ENCODE results near the gene TPSD1. TPM values are rescaled to one million over a fixed set of nuclear protein-coding genes. Genes with fewer than 3 reads are reported as not detected.
"Not testable (repeated sequence)": the region's sequence is repeated elsewhere in the genome, so short reads cannot be mapped to it uniquely, and the experiment has no call there.

TPSD1 gene
- not detected in 2 replicates for total RNA-seq

DNA sequence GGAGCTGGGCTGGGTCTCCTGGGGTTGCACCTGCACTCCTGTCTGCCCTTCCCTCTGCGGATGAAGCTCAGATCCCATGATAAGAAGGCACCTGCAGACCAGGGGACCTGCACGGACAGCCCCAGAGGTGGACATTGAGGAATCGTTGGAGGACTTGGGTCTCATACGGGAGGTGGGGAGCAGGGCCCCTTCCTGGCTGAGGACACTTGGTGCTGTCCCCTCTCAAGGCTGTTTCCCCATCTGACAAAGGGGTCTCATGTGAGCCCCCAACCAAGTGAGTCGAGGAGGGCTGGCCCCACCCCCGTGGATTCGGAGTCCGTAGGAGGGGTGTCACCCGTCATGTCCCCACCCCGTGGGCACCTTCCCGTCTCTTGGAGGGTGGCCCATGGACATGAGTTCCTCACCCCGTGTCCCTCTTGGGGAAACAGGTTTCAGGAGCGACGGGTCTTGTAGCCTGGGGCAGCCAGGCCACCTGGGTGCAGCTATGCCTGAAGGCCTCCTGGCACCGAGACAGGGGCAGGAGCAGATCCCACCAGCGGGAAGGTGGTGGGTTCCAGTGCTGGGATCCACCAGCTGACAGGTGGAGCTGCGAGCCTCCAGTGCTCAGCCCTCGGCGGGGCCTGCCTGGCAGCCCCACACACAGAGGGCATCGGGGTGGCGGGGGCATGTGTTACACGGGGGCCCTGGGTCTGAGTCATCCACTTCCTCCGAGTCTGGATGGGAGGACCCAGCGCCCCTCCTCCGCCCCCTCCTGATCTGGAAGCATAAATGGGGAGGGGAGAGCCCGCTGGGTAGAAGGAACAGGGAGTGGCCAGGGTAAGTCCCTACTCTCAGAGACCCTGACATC, at the start of gene TPSD1:
TPSD1 (plus strand) TSS at position 794 of the 847 bp plus-strand sequence. CDS start 212 bp downstream, outside the sequence.
- DNase-seq (ENCODE audit: low read depth in 2 of 2) = not testable (repeated sequence)

DNA sequence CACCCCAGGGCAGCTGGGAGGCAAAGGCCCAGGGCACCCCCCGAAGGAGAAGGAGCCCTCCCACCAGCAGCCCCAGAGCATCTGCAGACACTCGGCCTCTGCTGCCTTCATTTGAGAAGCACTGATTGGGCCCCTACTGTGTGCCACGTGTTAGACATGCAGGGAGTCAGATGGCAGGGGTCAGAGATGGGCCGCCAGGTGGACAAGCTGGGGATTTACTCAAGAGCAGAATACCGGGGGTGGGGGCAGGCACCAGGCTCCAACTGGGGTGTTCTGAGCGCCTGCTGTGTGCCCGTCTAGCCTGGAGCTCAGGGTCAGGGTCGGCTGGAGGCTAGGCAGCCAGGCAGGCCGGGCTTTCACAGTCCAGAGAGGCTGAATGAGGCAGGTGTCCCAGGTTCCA, 49.5 kb upstream of the TPSD1 start:
- no peak for DNase-seq (ENCODE audit: low read depth in 2 of 2)

DNA sequence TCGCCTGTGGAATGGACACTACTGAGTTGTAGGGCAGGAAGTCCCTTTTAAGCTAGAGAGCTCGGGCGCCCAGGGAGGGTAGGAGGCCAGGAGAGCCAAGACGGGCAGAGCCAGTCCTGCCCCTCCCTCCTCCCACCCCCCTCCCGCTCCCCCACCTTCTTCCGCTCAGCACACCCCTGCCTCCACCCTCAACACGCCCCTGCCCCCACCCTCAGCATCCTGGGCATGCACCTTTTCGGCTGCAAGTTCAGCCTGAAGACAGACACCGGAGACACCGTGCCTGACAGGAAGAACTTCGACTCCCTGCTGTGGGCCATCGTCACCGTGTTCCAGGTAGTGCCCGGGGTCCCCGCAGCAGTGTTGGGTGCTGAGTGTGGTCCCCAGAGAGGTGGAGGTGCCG, 49.1 kb upstream of the TPSD1 start:
- DNase-seq (ENCODE audit: low read depth in 2 of 2) = no peak

GRCh38 chr16:1208239-1208830, 47.5 kb upstream of the TPSD1 start:
- DNase-seq (ENCODE audit: low read depth in 2 of 2) = no peak

- DNase-seq (ENCODE audit: low read depth in 2 of 2) = no peak
Observed at GRCh38 chr16:1209081-1209480, 46.8 kb upstream of the TPSD1 start.

DNA sequence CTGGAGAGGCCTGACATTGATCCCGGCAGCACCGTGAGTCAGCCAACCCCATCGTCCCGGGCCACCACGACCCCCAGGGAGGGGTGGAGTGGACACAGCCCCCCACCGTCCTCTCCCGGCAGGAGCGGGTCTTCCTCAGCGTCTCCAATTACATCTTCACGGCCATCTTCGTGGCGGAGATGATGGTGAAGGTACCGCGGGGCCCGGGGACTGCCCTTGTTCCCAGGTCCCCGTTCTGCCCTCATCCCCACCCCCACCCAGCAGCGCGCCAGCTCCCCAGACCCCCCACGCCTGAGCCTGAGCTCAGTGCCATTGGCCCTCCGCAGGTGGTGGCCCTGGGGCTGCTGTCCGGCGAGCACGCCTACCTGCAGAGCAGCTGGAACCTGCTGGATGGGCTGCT, 45.4 kb upstream of the TPSD1 start:
- no peak for DNase-seq (ENCODE audit: low read depth in 2 of 2)

GRCh38 chr16:1211451-1212268, 44.2 kb upstream of the TPSD1 start:
- DNase-seq (ENCODE audit: low read depth in 2 of 2) = no peak

- no peak for DNase-seq (ENCODE audit: low read depth in 2 of 2)
Observed at GRCh38 chr16:1212616-1213194, 43.2 kb upstream of the TPSD1 start.

DNA sequence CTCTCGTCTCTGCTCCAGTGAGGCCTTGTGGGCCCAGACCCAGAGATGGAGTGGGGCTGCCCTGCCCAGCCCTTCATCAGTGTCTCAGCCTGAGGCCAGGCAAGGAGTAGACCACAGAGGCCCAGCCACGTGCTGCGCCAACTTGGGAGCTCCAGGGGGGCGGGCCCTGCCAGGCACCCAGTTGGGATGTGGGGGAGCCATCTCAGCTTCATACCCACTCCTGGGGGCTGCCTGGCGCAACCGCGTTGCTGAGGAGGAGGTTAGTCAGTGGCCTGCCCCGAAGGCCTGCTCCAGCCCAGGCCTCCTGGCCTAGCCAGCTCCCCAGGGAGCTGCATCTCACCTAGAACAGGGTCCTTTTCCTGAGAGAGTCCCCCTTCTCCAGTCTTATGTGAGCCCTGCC, 42.6 kb upstream of the TPSD1 start:
- no peak for DNase-seq (ENCODE audit: low read depth in 2 of 2)

DNA sequence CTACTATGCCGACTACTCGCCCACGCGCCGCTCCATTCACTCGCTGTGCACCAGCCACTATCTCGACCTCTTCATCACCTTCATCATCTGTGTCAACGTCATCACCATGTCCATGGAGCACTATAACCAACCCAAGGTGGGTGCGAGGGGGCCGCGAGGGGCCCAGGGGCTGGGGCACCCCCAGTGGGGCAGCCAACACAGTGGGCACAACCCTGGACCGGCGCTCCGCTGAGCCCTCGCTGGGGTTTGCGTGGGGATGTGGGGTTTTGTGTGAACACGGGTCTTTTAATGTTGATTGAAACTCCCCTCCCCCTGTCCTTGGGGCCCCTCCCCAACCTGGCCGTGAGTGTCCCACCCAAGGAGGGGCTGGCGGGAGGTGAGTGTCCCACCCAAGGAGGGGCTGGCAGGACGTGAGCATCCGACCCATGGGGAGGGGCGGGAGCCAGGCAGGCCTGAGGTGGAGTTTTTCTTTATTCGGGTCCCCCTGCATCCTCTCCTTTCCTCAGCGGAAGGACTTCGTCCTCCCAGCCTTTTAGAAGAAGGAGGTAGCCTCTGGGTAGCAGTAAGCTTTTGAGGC, 42.0 kb upstream of the TPSD1 start:
- no peak for DNase-seq (ENCODE audit: low read depth in 2 of 2)

GRCh38 chr16:1214719-1215118, 41.1 kb upstream of the TPSD1 start:
- DNase-seq (ENCODE audit: low read depth in 2 of 2) = no peak

DNA sequence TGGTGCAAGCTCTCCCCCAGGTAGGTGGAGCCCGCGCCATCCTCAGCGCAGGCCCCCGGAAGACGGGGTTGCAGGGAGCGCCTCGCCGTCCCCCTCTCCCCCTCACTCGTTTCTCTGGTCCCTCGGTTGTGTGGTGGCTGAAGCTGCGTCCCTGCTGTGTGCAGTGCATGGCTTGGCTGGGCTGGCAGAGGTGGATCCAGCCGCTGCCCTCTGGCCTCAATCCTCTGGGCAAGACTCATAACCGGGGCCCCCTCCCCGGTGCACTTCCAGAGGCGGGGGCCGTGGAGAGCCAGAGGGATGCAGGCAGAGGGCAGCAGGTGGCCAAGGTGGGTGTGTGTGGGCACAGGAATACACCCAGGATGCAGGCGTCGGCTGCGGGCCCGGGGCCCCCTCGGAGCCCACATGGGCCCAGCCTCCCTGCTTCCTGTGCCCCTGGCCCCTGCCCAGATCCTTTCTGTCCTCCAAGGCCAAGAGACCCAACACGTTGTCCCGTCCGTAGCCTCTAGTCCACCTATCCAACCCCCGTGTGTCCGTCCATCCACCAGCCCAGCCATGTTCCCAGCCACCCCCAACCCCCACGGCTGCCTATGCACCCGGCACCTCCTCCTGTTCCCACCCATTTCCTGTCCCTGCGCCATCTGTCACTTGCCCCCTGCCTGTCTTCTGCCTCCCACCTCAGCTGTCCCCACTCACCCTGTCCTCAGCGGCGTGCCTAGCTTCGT, 40.1 kb upstream of the TPSD1 start:
- no peak for DNase-seq (ENCODE audit: low read depth in 2 of 2)

DNA sequence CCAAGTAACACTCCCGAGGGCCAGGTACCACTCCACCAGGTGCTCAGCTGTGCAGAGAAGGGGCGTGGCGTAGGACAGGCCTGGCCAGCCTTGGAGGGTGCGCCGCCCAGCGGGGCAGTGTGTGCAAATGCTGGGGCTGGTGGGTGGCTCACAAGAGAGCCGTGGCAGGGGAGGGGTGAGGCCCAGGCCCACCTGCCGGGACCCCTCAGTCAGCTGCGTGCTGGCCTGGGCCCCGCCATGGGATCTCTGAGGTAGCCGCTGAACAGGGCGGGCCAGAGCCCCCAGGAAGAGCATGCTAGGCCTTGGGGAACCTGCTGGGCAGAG, 39.6 kb upstream of the TPSD1 start:
- DNase-seq (ENCODE audit: low read depth in 2 of 2) = no peak

DNA sequence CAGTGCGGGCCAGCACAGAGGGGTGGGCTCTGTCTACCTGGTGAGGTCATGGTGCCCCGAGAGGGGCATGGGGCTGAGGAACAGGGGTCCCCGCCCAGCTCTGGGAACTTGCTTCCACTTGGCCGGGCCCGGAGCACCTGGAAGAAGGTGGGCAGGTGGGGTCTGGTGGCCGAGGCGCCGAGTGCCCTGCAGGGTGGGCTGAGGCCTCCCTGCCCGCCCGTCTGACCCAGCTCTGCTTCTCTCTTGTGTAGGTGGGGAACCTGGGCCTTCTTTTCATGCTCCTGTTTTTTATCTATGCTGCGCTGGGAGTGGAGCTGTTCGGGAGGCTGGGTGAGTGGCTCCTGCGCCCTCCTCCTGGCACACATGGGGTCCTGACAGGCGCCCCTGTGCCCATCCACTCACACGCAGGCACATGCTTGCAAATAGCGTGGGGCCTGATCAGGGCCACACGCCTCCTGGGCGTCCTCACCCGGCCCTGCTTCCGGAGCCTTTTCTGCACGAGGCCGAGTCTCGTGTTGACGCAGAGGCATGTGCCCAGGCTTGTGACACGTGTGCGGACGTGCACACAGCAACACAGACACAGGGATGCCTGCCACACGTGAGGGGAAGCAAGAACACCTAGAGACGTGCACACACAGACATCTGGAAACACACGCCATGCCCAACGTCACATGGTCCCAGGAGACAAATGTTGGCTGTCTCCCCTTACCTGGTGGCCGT, 39.0 kb upstream of the TPSD1 start:
- DNase-seq (ENCODE audit: low read depth in 2 of 2) = no peak

DNA sequence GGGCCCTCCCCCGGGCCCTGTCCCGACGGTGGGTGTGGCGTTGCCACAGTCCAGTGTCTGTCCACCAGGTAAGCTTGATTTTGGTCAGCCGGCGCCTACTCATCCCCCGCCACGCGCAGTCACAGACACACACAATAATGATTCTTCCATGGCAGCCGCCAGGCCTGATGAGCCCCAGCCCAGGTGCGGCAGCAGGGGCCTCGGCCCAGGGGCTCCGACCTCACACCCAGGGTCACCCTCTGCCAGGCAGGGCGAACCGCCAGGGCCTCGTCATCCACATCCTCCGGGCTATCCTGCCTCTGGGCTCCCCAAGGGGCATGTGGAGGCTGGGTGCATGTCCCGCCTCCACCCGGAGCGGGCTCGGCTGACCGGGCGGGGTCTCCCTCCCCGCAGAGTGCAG, 38.3 kb upstream of the TPSD1 start:
- DNase-seq (ENCODE audit: low read depth in 2 of 2) = no peak

DNA sequence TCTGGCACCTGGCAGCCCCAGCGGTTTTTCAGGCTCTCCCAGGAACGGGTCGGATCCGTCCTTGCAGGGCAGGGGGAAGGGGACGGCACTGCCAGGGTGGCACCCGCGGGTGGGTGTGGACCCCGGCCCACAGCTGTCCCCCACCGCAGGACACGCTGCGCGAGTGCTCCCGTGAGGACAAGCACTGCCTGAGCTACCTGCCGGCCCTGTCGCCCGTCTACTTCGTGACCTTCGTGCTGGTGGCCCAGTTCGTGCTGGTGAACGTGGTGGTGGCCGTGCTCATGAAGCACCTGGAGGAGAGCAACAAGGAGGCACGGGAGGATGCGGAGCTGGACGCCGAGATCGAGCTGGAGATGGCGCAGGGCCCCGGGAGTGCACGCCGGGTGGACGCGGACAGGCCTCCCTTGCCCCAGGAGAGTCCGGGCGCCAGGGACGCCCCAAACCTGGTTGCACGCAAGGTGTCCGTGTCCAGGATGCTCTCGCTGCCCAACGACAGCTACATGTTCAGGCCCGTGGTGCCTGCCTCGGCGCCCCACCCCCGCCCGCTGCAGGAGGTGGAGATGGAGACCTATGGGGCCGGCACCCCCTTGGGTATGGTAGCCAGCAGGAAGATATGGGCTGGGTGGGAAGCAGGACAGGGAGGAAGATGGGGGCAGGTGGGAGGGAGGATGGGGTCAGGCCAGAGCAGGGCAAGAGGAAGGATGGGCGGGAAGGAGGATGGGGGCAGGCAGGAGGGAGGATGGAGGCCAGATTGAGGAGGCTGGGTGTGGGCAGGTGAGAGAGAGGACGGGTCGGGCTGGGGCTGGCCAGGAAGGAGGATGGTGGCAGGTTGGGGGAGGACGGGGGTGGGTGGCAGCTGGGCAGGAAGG, 37.6 kb upstream of the TPSD1 start:
- DNase-seq (ENCODE audit: low read depth in 2 of 2) = no peak

DNA sequence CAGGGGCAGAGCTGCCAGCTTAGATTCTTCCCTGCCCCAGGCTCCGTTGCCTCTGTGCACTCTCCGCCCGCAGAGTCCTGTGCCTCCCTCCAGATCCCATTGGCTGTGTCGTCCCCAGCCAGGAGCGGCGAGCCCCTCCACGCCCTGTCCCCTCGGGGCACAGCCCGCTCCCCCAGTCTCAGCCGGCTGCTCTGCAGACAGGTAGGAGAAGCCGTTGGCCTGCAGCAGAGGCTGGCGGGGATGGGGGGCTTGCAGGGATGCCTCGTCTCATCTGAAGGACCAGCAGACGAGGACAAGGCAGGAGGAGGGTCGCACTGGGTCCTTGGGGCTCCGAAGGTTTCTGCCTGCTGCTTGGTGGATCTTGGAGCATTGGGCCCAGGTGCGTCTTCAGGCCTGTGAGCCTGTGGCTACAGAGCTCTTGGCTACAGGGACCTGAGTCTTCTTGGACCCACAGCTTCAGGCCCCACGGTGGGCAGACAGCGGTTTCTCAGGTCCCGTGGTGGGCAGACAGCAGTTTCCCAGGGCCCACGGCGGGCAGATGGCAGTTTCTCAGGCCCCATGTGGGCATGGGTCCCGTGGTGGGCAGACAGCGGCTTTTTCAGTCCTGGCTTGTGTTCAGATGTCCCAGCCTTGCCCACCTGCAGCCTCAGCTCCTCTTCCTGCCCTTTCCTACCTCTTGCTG, 36.8 kb upstream of the TPSD1 start:
- DNase-seq (ENCODE audit: low read depth in 2 of 2) = no peak

GRCh38 chr16:1220098-1220728, 35.7 kb upstream of the TPSD1 start:
- DNase-seq (ENCODE audit: low read depth in 2 of 2) = no peak

Data from dermis microvascular lymphatic vessel endothelial cell (primary cell).